Activated naive CD8-positive, alpha-beta T cell (primary cell): Measurements from ENCODE around the gene ZNF724.
"Not testable (repeated sequence)": the region's sequence is repeated elsewhere in the genome, so short reads cannot be mapped to it uniquely, and the experiment has no call there.

Source experiments
- H3K27ac Mint-ChIP-seq: one replicate; pipeline ENCODE4 v1.8.0; 2021; ENCODE audit warnings: mixed read lengths
- H3K27me3 Mint-ChIP-seq: one replicate; pipeline ENCODE4 v1.8.0; 2021; ENCODE audit warnings: mixed read lengths
- H3K36me3 Mint-ChIP-seq: one replicate; pipeline ENCODE4 v1.8.0; 2021; ENCODE audit warnings: mixed read lengths
- H3K4me1 Mint-ChIP-seq: one replicate; pipeline ENCODE4 v1.8.0; 2021; ENCODE audit warnings: low read depth, mixed read lengths
- H3K4me3 Mint-ChIP-seq: one replicate; pipeline ENCODE4 v1.8.0; 2021; ENCODE audit warnings: mild to moderate bottlenecking, mixed read lengths
- H3K9me3 Mint-ChIP-seq: one replicate; pipeline ENCODE4 v1.8.0; 2021; ENCODE audit warnings: low read depth, mixed read lengths

The ZNF724 gene

GRCh38 chr19:23262920-23263319 lies 12.7 kb upstream of the ZNF724 start:
- Mint-ChIP-seq H3K4me3 (no peak overlapping the region), H3K36me3 (peaks cover 20% of the 10 kb centered on the region), H3K9me3 (no peaks in the 10 kb centered on the region), H3K4me1 (peaks cover 8% of the 10 kb centered on the region), H3K27ac (no peak overlapping the region), H3K27me3 (no peaks in the 10 kb centered on the region)

GRCh38 chr19:23261496-23262020 lies 11.4 kb upstream of the ZNF724 start:
- Mint-ChIP-seq H3K4me1 (peaks cover 8% of the 10 kb centered on the region), H3K36me3 (peaks cover 20% of the 10 kb centered on the region), H3K9me3 (no peaks in the 10 kb centered on the region), H3K27me3 (no peaks in the 10 kb centered on the region), H3K4me3 (no peak overlapping the region), H3K27ac (peak overlapping the region; percentile 34)

GRCh38 chr19:23260956-23261355 lies 10.8 kb upstream of the ZNF724 start:
- no peak overlapping the region for H3K27ac Mint-ChIP-seq
- H3K4me3 Mint-ChIP-seq: no peak overlapping the region
- no peaks in the 10 kb centered on the region for H3K9me3 Mint-ChIP-seq
- H3K27me3 Mint-ChIP-seq: no peaks in the 10 kb centered on the region
- peaks cover 20% of the 10 kb centered on the region for H3K36me3 Mint-ChIP-seq
- H3K4me1 Mint-ChIP-seq: peaks cover 8% of the 10 kb centered on the region

- H3K9me3 Mint-ChIP-seq: no peaks in the 10 kb centered on the region
- H3K27ac Mint-ChIP-seq: no peak overlapping the region
- no peak overlapping the region for H3K4me3 Mint-ChIP-seq
- no peaks in the 10 kb centered on the region for H3K27me3 Mint-ChIP-seq
- peaks cover 8% of the 10 kb centered on the region for H3K4me1 Mint-ChIP-seq
- H3K36me3 Mint-ChIP-seq: peaks cover 20% of the 10 kb centered on the region
Measured at GRCh38 chr19:23259961-23260360, 9.8 kb upstream of the ZNF724 start.

- Mint-ChIP-seq H3K27me3 (no peaks in the 10 kb centered on the region), H3K4me1 (no peaks in the 10 kb centered on the region), H3K27ac (no peak overlapping the region), H3K4me3 (no peak overlapping the region), H3K9me3 (no peaks in the 10 kb centered on the region), H3K36me3 (peaks cover 12% of the 10 kb centered on the region)
Measured at GRCh38 chr19:23255700-23256099, 5.5 kb upstream of the ZNF724 start.

GRCh38 chr19:23254141-23254910 lies 4.1 kb upstream of the ZNF724 start:
- Mint-ChIP-seq H3K9me3 (no peaks in the 10 kb centered on the region), H3K27ac (peak overlapping the region; percentile 36), H3K36me3 (peaks cover 4% of the 10 kb centered on the region), H3K27me3 (no peaks in the 10 kb centered on the region), H3K4me3 (no peak overlapping the region), H3K4me1 (peaks cover 5% of the 10 kb centered on the region)

- not testable (repeated sequence) for H3K9me3 Mint-ChIP-seq
Measured at GRCh38 chr19:23253256-23253655, 3.1 kb upstream of the ZNF724 start.

GRCh38 chr19:23241419-23241818 lies 8.8 kb downstream of the ZNF724 start:
- Mint-ChIP-seq H3K36me3 (peaks cover 36% of the 10 kb centered on the region), H3K9me3 (peaks cover 15% of the 10 kb centered on the region), H3K4me3 (no peak overlapping the region), H3K27me3 (no peaks in the 10 kb centered on the region), H3K27ac (no peak overlapping the region), H3K4me1 (peaks cover 4% of the 10 kb centered on the region)

More at GRCh38 chr19:23253256-23253655, 3.1 kb upstream of the ZNF724 start:
- H3K4me1 Mint-ChIP-seq, H3K27ac Mint-ChIP-seq, H3K4me3 Mint-ChIP-seq, H3K36me3 Mint-ChIP-seq, H3K27me3 Mint-ChIP-seq: not testable (repeated sequence)

- Mint-ChIP-seq H3K9me3 (peaks cover 18% of the 10 kb centered on the region), H3K36me3 (peaks cover 40% of the 10 kb centered on the region), H3K4me1 (no peaks in the 10 kb centered on the region), H3K27ac (no peak overlapping the region), H3K27me3 (no peaks in the 10 kb centered on the region), H3K4me3 (no peak overlapping the region)
Measured at GRCh38 chr19:23222998-23223652, 27.1 kb downstream of the ZNF724 start.

GRCh38 chr19:23203841-23204344 lies 46.3 kb downstream of the ZNF724 start:
- H3K4me3 Mint-ChIP-seq: no peak overlapping the region
- H3K36me3 Mint-ChIP-seq: peaks cover 2% of the 10 kb centered on the region
- peaks cover 5% of the 10 kb centered on the region for H3K9me3 Mint-ChIP-seq
- H3K27me3 Mint-ChIP-seq: peaks cover 2% of the 10 kb centered on the region
- H3K4me1 Mint-ChIP-seq: no peaks in the 10 kb centered on the region
- no peak overlapping the region for H3K27ac Mint-ChIP-seq

- no peaks in the 10 kb centered on the region for H3K36me3 Mint-ChIP-seq
- no peak overlapping the region for H3K4me3 Mint-ChIP-seq
- H3K27me3 Mint-ChIP-seq: no peaks in the 10 kb centered on the region
- no peak overlapping the region for H3K27ac Mint-ChIP-seq
- no peaks in the 10 kb centered on the region for H3K9me3 Mint-ChIP-seq
- no peaks in the 10 kb centered on the region for H3K4me1 Mint-ChIP-seq
Measured at GRCh38 chr19:23190341-23190740, 59.9 kb downstream of the ZNF724 start.

- Mint-ChIP-seq H3K4me3 (no peak overlapping the region), H3K4me1 (no peaks in the 10 kb centered on the region), H3K36me3 (no peaks in the 10 kb centered on the region), H3K27ac (no peak overlapping the region), H3K27me3 (no peaks in the 10 kb centered on the region), H3K9me3 (no peaks in the 10 kb centered on the region)
Measured at GRCh38 chr19:23183251-23183650, 66.9 kb downstream of the ZNF724 start.
